Type B pancreatic cell (in vitro differentiated cells): Measurements from ENCODE around the gene FRY. TPM values are rescaled to one million over a fixed set of nuclear protein-coding genes. Genes with fewer than 3 reads are reported as not detected.
A peak's percentile ranks its signal among the peaks of the same experiment; 100 is the strongest.

Experiments used
- DNase-seq: peaks from one replicate; pipeline ENCODE4 v3.0.0; 2021; ENCODE audit warnings: mixed read lengths; ENCODE audit not compliant: unreplicated experiment; ENCODE audit errors: extremely low spot score
- H3K27ac Mint-ChIP-seq: 2 replicates; pipeline ENCODE4 v1.8.0; 2021; ENCODE audit warnings: mild to moderate bottlenecking, mixed read lengths
- H3K27me3 Mint-ChIP-seq: 2 replicates; pipeline ENCODE4 v1.8.0; 2021; ENCODE audit warnings: mixed read lengths
- H3K36me3 Mint-ChIP-seq: 2 replicates; pipeline ENCODE4 v1.8.0; 2021; ENCODE audit warnings: mixed read lengths
- H3K4me1 Mint-ChIP-seq: one replicate; pipeline ENCODE4 v1.8.0; 2021; ENCODE audit warnings: mixed read lengths; ENCODE audit not compliant: unreplicated experiment
- H3K4me3 Mint-ChIP-seq: 2 replicates; pipeline ENCODE4 v1.8.0; 2021; ENCODE audit warnings: mild to moderate bottlenecking, mixed read lengths
- H3K9me3 Mint-ChIP-seq: 2 replicates; pipeline ENCODE4 v1.8.0; 2021; ENCODE audit warnings: mixed read lengths
- CTCF ChIP-seq: fragments of 200-600 bp; sonication (generic); conservative IDR thresholded peaks from 2 replicates; pipeline ENCODE4 v1.5.0; 2021; ENCODE audit warnings: antibody characterized with exemption, mild to moderate bottlenecking
- total RNA-seq: library from RNA; stranded (reverse); gene quantifications from 2 replicates; pipeline ENCODE4 v1.2.1, GENCODE V29; 2021; ENCODE audit warnings: low replicate concordance

Gene FRY
- total RNA-seq, 1 donor from 2014 or later: 13.4 TPM

- DNase-seq: no peak
- H3K4me1 Mint-ChIP-seq: peaks cover 5% of the 10 kb centered on the region
- H3K27me3 Mint-ChIP-seq: no peaks in the 10 kb centered on the region
- H3K36me3 Mint-ChIP-seq: peaks cover 4% of the 10 kb centered on the region
- H3K9me3 Mint-ChIP-seq: no peaks in the 10 kb centered on the region
- peak overlapping the region; percentile 18 for H3K27ac Mint-ChIP-seq
- H3K4me3 Mint-ChIP-seq: no peak overlapping the region
- TF ChIP-seq CTCF: no peak
Observed at GRCh38 chr13:32254916-32255723, 223.5 kb downstream of the FRY start.

GRCh38 chr13:32255724-32256109 lies 224.1 kb downstream of the FRY start:
- Mint-ChIP-seq H3K4me3 (no peak overlapping the region), H3K4me1 (peaks cover 5% of the 10 kb centered on the region), H3K36me3 (peaks cover 4% of the 10 kb centered on the region), H3K27ac (peak overlapping the region; percentile 18), H3K9me3 (no peaks in the 10 kb centered on the region), H3K27me3 (no peaks in the 10 kb centered on the region)
- DNase-seq: no peak
- no peak for TF ChIP-seq CTCF

GRCh38 chr13:32256243-32256642 lies 224.7 kb downstream of the FRY start:
- Mint-ChIP-seq H3K36me3 (peaks cover 4% of the 10 kb centered on the region), H3K9me3 (no peaks in the 10 kb centered on the region), H3K27me3 (no peaks in the 10 kb centered on the region), H3K27ac (no peak overlapping the region), H3K4me3 (no peak overlapping the region), H3K4me1 (peaks cover 5% of the 10 kb centered on the region)
- no peak for DNase-seq
- TF ChIP-seq CTCF: no peak

GRCh38 chr13:32257649-32258048 lies 226.1 kb downstream of the FRY start:
- no peak for DNase-seq
- no peak overlapping the region for H3K4me3 Mint-ChIP-seq
- no peaks in the 10 kb centered on the region for H3K9me3 Mint-ChIP-seq
- H3K36me3 Mint-ChIP-seq: peaks cover 4% of the 10 kb centered on the region
- no peaks in the 10 kb centered on the region for H3K27me3 Mint-ChIP-seq
- H3K4me1 Mint-ChIP-seq: peaks cover 5% of the 10 kb centered on the region
- H3K27ac Mint-ChIP-seq: no peak overlapping the region
- no peak for TF ChIP-seq CTCF

GRCh38 chr13:32259116-32259515 lies 227.5 kb downstream of the FRY start:
- Mint-ChIP-seq H3K27me3 (no peaks in the 10 kb centered on the region), H3K36me3 (peaks cover 4% of the 10 kb centered on the region), H3K4me3 (no peak overlapping the region), H3K9me3 (no peaks in the 10 kb centered on the region), H3K27ac (no peak overlapping the region), H3K4me1 (peaks cover 5% of the 10 kb centered on the region)
- TF ChIP-seq CTCF: peak; percentile 17
- DNase-seq: no peak
